Measurements from ENCODE around the gene XRCC6.

- TF ChIP-seq, protein P1, sequence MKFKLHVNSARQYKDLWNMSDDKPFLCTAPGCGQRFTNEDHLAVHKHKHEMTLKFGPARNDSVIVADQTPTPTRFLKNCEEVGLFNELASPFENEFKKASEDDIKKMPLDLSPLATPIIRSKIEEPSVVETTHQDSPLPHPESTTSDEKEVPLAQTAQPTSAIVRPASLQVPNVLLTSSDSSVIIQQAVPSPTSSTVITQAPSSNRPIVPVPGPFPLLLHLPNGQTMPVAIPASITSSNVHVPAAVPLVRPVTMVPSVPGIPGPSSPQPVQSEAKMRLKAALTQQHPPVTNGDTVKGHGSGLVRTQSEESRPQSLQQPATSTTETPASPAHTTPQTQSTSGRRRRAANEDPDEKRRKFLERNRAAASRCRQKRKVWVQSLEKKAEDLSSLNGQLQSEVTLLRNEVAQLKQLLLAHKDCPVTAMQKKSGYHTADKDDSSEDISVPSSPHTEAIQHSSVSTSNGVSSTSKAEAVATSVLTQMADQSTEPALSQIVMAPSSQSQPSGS (CRISPR knock-in tag; IDR thresholded peaks at IDR 0.05), result no peak
- TF ChIP-seq ARID4B (CRISPR knock-in tag; IDR thresholded peaks at IDR 0.05) (no peak), EP300 (IDR thresholded peaks at IDR 0.05; ENCODE audit: low read length) (no peak), SOX6 (IDR thresholded peaks at IDR 0.05) (no peak)
These were observed 15.4 kb downstream of the XRCC6 start for GRCh38 chr22:41636467-41636866.

Measured in K562 (cell line).